K562 (cell line): ENCODE measurements around the gene STAB1.

Experiments
- NR3C1 ChIP-seq: sonication (generic); formaldehyde crosslinking; IDR thresholded peaks from 2 replicates; pipeline ENCODE4 v1.8.1; 2022; ENCODE audit warnings: missing genetic modification reagents
- RFX7 ChIP-seq: fragments of 250-450 bp; sonication (Bioruptor Pico); IDR thresholded peaks from 2 replicates; pipeline ENCODE4 v1.5.1; 2021; ENCODE audit warnings: mild to moderate bottlenecking
- SIN3A ChIP-seq, 2 experiments: fragments of 150-350 bp in 1 of 2; IDR thresholded peaks; 2 replicates each; pipeline ENCODE4 v1.6.1; 2011 to 2016; ENCODE audit warnings: borderline replicate concordance in 2 of 2, low read depth in 2 of 2, low read length in 2 of 2, mild to moderate bottlenecking in 2 of 2, moderate library complexity in 2 of 2; ENCODE audit not compliant: control insufficient read depth in 1 of 2

GRCh38 chr3:52470920-52471319 is 24.2 kb upstream of the STAB1 start:
- TF ChIP-seq SIN3A (IDR thresholded peaks at IDR 0.05; ENCODE audit: borderline replicate concordance in 2 of 2, control insufficient read depth in 1 of 2, low read depth in 2 of 2, low read length in 2 of 2) (no peak), RFX7 (CRISPR knock-in tag) (no peak), NR3C1 (CRISPR knock-in tag) (no peak)
